MM.1S (cell line): ENCODE data around the gene ANO2.

Experiments used
- DNase-seq: peaks from one replicate; pipeline ENCODE4 v3.0.0-alpha.2; 2015
- H2AFZ ChIP-seq: fragments of 300-600 bp; sonication (generic); 2 replicates; pipeline ENCODE4 v1.6.0; 2016; ENCODE audit warnings: antibody characterized with exemption, low read length
- H3F3A ChIP-seq: fragments of 300-600 bp; sonication (generic); 2 replicates; pipeline ENCODE4 v1.6.1; 2016; ENCODE audit warnings: mild to moderate bottlenecking, antibody characterized with exemption, low read length, moderate library complexity, mixed read lengths; ENCODE audit not compliant: insufficient read depth
- H3K27ac ChIP-seq: fragments of 300-600 bp; sonication (generic); 2 replicates; pipeline ENCODE4 v1.5.1; 2016; ENCODE audit warnings: mild to moderate bottlenecking, low read length
- H3K27me3 ChIP-seq: fragments of 300-600 bp; sonication (generic); replicated peaks from 2 replicates; pipeline ENCODE4 v1.6.0; 2016; ENCODE audit warnings: low read length; ENCODE audit not compliant: insufficient read depth
- H3K36me3 ChIP-seq: fragments of 300-600 bp; sonication (generic); replicated peaks from 2 replicates; pipeline ENCODE4 v1.6.1; 2016; ENCODE audit warnings: mild to moderate bottlenecking, low read length, mixed read lengths; ENCODE audit not compliant: insufficient read depth
- H3K4me1 ChIP-seq: fragments of 300-600 bp; sonication (generic); 2 replicates; pipeline ENCODE4 v1.6.1; 2016; ENCODE audit warnings: low read length, mixed read lengths
- H3K4me2 ChIP-seq: fragments of 300-600 bp; sonication (generic); 2 replicates; pipeline ENCODE4 v1.6.0; 2016; ENCODE audit warnings: low read depth, low read length
- H3K4me3 ChIP-seq: fragments of 300-600 bp; sonication (generic); 2 replicates; pipeline ENCODE4 v1.5.1; 2016; ENCODE audit warnings: low read length, mixed read lengths
- H3K79me2 ChIP-seq: fragments of 300-600 bp; sonication (generic); 2 replicates; pipeline ENCODE4 v1.6.1; 2016; ENCODE audit warnings: mixed run types, low read length, mixed read lengths
- H3K9ac ChIP-seq: fragments of 300-600 bp; sonication (generic); 2 replicates; pipeline ENCODE4 v1.6.1; 2016; ENCODE audit warnings: low read length, mixed read lengths
- H3K9me2 ChIP-seq: fragments of 300-600 bp; sonication (generic); replicated peaks from 2 replicates; pipeline ENCODE4 v1.6.1; 2016; ENCODE audit warnings: mild to moderate bottlenecking, low read length, mixed read lengths; ENCODE audit not compliant: insufficient read depth
- H3K9me3 ChIP-seq: fragments of 300-600 bp; sonication (generic); replicated peaks from 2 replicates; pipeline ENCODE4 v1.6.1; 2016; ENCODE audit warnings: mild to moderate bottlenecking, low read length, mixed read lengths; ENCODE audit not compliant: insufficient read depth
- H4K20me1 ChIP-seq: fragments of 300-600 bp; sonication (generic); 2 replicates; pipeline ENCODE4 v1.6.1; 2016; ENCODE audit warnings: mild to moderate bottlenecking, low read length, moderate library complexity, mixed read lengths; ENCODE audit not compliant: insufficient read depth
- CTCF ChIP-seq: fragments of 300-600 bp; sonication (generic); IDR thresholded peaks from 2 replicates; pipeline ENCODE4 v1.5.1; 2016; ENCODE audit warnings: antibody characterized with exemption, low read length, mixed read lengths
- EZH2 ChIP-seq: fragments of 300-600 bp; sonication (generic); optimal IDR thresholded peaks from 2 replicates; pipeline ENCODE3; 2017; ENCODE audit warnings: low read depth, mild to moderate bottlenecking, antibody characterized with exemption, low read length, mixed read lengths
- EZH2phosphoT487 ChIP-seq: fragments of 300-600 bp; sonication (generic); IDR thresholded peaks from 2 replicates; pipeline ENCODE4 v1.6.1; 2018; ENCODE audit warnings: antibody characterized with exemption, low read length

ANO2 gene

DNA sequence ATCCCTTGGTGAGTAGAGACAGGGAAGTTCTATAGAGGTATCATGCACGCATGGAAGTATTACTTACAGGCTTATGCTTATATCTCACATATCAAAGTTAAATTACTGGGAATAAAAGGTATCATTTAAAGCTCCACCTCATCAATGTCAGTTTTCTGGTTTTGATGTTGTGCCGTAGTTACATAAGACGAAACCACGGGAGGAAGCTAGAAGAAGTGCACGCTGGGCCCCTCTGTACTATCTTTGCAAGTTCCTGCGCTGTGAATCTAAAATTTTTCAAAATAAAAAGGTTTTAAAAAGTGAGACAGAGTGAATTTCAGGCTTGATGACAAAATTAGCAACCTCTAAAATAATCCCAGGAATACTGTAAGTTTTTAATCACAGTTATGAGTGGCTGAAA is 198.1 kb downstream of the ANO2 start:
- no peaks in the 10 kb centered on the region for H4K20me1 ChIP-seq
- H3K79me2 ChIP-seq = no peaks in the 10 kb centered on the region

DNA sequence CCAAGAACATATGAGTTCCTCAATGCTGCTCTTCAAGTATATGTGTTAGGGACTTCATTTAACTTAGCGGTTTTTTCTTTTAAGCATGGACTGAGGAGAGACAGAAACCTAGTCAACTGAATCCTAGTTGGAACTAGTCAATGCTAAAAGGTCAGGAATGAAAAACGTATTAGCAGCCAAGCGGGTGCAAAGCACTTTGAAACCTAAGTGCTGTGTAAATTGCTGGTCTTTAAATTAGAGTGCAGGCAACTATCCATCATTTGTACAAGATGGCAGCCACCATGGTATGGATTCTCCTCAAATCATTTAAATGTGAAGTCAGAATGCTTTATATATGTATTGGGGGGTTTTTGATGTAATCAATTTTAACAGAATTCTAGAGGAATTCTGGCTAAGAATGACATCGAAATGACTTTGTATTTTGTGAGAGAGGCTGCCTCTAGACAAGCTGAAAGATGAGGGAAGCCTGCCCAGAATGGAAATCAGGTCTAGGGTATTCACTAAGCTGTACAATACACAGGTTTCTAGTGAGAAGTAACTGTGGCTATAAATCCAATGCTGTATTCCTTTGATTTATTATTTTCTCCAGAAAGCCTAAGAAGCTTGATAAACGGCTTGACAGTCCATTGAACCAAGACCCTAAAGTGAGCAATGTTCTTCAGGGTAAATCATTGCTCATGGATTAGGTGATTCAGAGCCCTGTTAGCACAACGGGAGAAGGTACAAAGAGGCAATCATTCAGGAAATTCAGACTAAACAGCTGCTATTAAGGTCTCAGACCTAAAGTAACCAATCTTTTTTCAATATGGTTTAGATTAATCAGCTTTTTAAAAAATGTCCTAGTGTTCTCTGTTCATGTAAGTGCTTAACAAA is 198.8 kb downstream of the ANO2 start:
- H3K4me2 ChIP-seq = no peak overlapping the region
- H3K9ac ChIP-seq = no peak overlapping the region
- no peaks in the 10 kb centered on the region for H3K27me3 ChIP-seq
- no peak for DNase-seq
- no peaks in the 10 kb centered on the region for H3F3A ChIP-seq
- no peaks in the 10 kb centered on the region for H3K9me3 ChIP-seq
- no peaks in the 10 kb centered on the region for H3K4me1 ChIP-seq
- TF ChIP-seq CTCF (no peak), EZH2phosphoT487 (no peak), EZH2 (no peak)
- no peak overlapping the region for H3K27ac ChIP-seq
- H3K79me2 ChIP-seq = no peaks in the 10 kb centered on the region
- no peaks in the 10 kb centered on the region for H3K36me3 ChIP-seq
- H4K20me1 ChIP-seq = no peaks in the 10 kb centered on the region
- no peak overlapping the region for H2AFZ ChIP-seq
- H3K9me2 ChIP-seq = no peaks in the 10 kb centered on the region
- no peak overlapping the region for H3K4me3 ChIP-seq

More for the DNA sequence above, 198.1 kb downstream of the ANO2 start:
- Histone ChIP-seq H3K9me3 (no peaks in the 10 kb centered on the region), H2AFZ (no peak overlapping the region), H3K27ac (no peak overlapping the region), H3K4me1 (no peaks in the 10 kb centered on the region), H3K4me3 (no peak overlapping the region), H3K4me2 (no peak overlapping the region), H3K9ac (no peak overlapping the region), H3K27me3 (no peaks in the 10 kb centered on the region), H3F3A (no peaks in the 10 kb centered on the region), H3K36me3 (no peaks in the 10 kb centered on the region), H3K9me2 (no peaks in the 10 kb centered on the region)
- no peak for DNase-seq
- TF ChIP-seq EZH2phosphoT487 = no peak
- no peak for TF ChIP-seq EZH2
- TF ChIP-seq CTCF = no peak

- no peaks in the 10 kb centered on the region for H4K20me1 ChIP-seq
- no peaks in the 10 kb centered on the region for H3K4me1 ChIP-seq
- H3K9me2 ChIP-seq = no peaks in the 10 kb centered on the region
- H3K9me3 ChIP-seq = no peaks in the 10 kb centered on the region
- TF ChIP-seq EZH2 (no peak), EZH2phosphoT487 (no peak), CTCF (peak; percentile 74)
- H3K4me2 ChIP-seq = no peak overlapping the region
- H3K36me3 ChIP-seq = no peaks in the 10 kb centered on the region
- no peaks in the 10 kb centered on the region for H3F3A ChIP-seq
- H2AFZ ChIP-seq = no peak overlapping the region
- H3K4me3 ChIP-seq = no peak overlapping the region
- H3K9ac ChIP-seq = no peak overlapping the region
- H3K27ac ChIP-seq = no peak overlapping the region
- H3K27me3 ChIP-seq = no peaks in the 10 kb centered on the region
- no peaks in the 10 kb centered on the region for H3K79me2 ChIP-seq
- peak; percentile 65 for DNase-seq
These were observed 199.7 kb downstream of the ANO2 start for GRCh38 chr12:5745251-5745888.
